GM21576 (cell line): ENCODE results near the gene ANP32E.
A peak's percentile ranks its signal among the peaks of the same experiment; 100 is the strongest.

ENCODE experiments used
- ATAC-seq: cut with Tn5 transposase; IDR thresholded peaks from one replicate; pipeline ENCODE4 v1.9.1; 2021; ENCODE audit warnings: mild to moderate bottlenecking, moderate library complexity; ENCODE audit not compliant: unreplicated experiment

ANP32E gene

GRCh38 chr1:150235852-150236613 is at the start of gene ANP32E:
ANP32E (minus strand) TSS chr1:150236112; CDS start chr1:150235786, 326 bp downstream.
- ATAC-seq, result peak; percentile 78

- ATAC-seq, result no peak
Measured at GRCh38 chr1:150283260-150283659, 47.3 kb upstream of the ANP32E start.

GRCh38 chr1:150282558-150282958 is 46.6 kb upstream of the ANP32E start:
- no peak for ATAC-seq

- ATAC-seq, result peak; percentile 55
Measured at GRCh38 chr1:150281758-150282557, 46.0 kb upstream of the ANP32E start, which contains the start of gene CIART. CIART (plus strand) TSS chr1:150282554; CDS start chr1:150283268, 714 bp downstream.

GRCh38 chr1:150281221-150281757 is 45.4 kb upstream of the ANP32E start:
- ATAC-seq, result no peak

GRCh38 chr1:150280138-150280707 is 44.3 kb upstream of the ANP32E start:
- no peak for ATAC-seq

GRCh38 chr1:150273311-150273710 is 37.4 kb upstream of the ANP32E start:
- no peak for ATAC-seq

- ATAC-seq, result no peak
Measured at GRCh38 chr1:150271291-150271959, 35.5 kb upstream of the ANP32E start.

- ATAC-seq, result no peak
Measured at GRCh38 chr1:150269451-150269850, 33.5 kb upstream of the ANP32E start.

GRCh38 chr1:150268705-150269403 is 32.9 kb upstream of the ANP32E start, which contains the start of gene APH1A:
APH1A (minus strand) TSS chr1:150269016; CDS start chr1:150268810, 206 bp downstream.
- peak; percentile 85 for ATAC-seq

- peak; percentile 18 for ATAC-seq
Measured at GRCh38 chr1:150268340-150268704, 32.4 kb upstream of the ANP32E start.

- no peak for ATAC-seq
Measured at GRCh38 chr1:150267896-150268295, 32.0 kb upstream of the ANP32E start.

GRCh38 chr1:150263549-150263948 is 27.6 kb upstream of the ANP32E start:
- ATAC-seq, result no peak

- no peak for ATAC-seq
Measured at GRCh38 chr1:150262388-150263320, 26.7 kb upstream of the ANP32E start.

- ATAC-seq, result no peak
Measured at GRCh38 chr1:150261367-150261766, 25.5 kb upstream of the ANP32E start.

- ATAC-seq, result no peak
Measured at GRCh38 chr1:150259758-150260669, 24.1 kb upstream of the ANP32E start.

GRCh38 chr1:150259217-150259616 is 23.3 kb upstream of the ANP32E start:
- ATAC-seq, result no peak
